ENCODE measurements around the gene CA14.
"Not testable (repeated sequence)": the region's sequence is repeated elsewhere in the genome, so short reads cannot be mapped to it uniquely, and the experiment has no call there.

Gene CA14

DNA sequence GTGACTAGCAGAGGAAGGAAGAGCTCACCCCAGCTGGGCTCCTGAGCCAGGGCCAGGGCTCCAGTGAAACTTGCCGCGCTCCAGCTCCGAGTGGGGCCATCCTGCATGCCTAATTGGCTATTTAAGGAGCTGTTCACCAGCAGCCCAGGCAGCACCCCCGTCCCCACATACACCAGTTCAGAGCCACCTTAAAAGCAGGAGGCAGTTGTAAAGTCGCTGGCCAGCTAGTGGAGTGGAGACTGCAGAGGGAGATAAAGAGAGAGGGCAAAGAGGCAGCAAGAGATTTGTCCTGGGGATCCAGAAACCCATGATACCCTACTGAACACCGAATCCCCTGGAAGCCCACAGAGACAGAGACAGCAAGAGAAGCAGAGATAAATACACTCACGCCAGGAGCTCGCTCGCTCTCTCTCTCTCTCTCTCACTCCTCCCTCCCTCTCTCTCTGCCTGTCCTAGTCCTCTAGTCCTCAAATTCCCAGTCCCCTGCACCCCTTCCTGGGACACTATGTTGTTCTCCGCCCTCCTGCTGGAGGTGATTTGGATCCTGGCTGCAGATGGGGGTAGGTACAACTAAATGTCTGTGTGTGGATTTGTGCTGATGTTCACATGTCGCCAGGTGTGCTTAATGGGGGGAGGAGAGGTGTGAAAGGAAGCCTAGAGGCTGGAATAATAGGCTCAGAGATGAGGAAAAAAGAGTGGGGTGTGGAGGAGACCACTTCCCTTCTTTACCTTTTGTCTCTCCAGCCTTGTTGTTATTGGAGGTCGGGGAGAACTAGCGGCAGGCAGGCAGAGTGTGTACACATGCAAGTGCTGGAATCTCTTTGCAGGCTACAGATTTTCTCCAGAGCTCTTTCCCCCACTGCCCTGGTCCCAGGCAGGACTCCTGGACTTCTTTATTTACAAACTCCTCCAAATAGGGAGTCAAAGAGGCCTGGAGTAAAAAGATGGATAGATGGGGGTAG is at the start of gene CA14:
CA14 (plus strand) TSS at position 151 of the 962 bp plus-strand sequence; CDS start at position 506, 355 bp downstream.
- no peak for DNase-seq

DNA sequence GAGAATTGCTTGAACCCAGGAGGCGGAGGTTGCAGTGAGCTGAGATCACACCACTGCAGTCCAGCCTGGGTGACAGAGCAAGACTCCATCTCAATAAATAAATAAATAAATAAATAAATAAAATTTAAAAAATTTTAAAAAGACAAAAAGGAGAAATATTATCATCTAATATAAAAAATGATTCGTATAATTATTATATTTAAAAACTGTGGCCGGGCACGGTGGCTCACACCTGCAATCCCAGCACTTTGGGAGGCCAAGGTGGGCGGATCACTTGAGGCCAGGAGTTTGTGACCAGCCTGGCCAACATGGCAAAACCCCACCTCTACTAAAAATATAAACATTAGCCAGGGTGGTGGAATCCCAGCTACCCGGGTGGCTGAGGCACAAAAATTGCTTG is 49.1 kb upstream of the CA14 start:
- DNase-seq = not testable (repeated sequence)

DNA sequence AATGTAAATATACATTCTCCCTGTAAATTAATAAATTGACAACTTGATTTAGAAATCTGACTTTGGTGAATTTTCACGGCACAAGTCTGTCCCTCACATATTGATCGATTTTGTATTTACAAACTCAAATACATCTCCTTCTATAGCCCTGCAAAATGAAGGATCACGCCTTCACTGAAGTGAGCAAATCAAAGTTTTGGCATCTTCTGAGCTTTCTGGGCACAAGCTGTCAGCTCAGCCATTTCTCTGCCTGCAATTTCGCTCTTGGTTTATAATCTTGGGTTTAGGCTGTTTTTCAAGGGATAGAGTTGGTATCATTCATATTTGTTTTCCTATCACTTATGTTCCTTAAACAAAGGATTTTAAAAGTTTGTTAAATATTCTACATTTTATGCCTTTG is 47.5 kb upstream of the CA14 start:
- no peak for DNase-seq

DNA sequence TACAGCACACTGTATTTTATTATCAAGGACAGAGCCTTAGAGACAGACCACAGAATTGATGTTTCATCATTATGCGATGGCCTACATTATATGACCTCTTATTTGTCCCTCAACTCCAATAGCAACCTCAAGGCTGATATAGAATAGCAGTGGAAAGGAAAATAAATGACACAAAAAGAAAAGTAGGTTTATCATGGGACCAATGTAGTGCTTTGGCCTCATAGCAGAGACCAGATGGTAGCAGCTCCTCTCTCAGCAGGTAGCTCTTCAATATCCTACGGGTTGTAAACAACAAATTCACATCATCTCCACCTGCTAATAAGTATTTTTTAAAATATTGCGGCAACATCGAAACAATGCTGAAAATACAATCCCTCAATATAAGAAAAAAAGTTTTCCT is 46.9 kb upstream of the CA14 start:
- no peak for DNase-seq

DNA sequence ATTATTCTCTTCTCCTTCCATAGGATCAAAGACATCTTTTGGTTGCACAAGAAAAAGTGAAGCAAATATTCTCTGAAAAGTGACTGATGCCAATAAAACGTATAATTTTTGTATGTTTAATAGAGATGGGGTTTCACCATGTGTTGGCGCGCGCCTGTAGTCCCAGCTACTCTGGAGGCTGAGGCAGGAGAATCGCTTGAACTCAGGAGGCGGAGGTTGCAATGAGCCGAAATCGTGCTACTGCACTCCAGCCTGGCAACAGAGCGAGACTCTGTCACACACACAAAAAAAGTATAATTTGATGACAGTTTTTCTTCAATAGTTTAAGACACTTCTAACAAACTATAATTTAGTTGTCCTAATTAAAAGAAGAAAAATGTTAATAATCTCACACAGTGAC is 45.5 kb upstream of the CA14 start:
- DNase-seq = no peak

DNA sequence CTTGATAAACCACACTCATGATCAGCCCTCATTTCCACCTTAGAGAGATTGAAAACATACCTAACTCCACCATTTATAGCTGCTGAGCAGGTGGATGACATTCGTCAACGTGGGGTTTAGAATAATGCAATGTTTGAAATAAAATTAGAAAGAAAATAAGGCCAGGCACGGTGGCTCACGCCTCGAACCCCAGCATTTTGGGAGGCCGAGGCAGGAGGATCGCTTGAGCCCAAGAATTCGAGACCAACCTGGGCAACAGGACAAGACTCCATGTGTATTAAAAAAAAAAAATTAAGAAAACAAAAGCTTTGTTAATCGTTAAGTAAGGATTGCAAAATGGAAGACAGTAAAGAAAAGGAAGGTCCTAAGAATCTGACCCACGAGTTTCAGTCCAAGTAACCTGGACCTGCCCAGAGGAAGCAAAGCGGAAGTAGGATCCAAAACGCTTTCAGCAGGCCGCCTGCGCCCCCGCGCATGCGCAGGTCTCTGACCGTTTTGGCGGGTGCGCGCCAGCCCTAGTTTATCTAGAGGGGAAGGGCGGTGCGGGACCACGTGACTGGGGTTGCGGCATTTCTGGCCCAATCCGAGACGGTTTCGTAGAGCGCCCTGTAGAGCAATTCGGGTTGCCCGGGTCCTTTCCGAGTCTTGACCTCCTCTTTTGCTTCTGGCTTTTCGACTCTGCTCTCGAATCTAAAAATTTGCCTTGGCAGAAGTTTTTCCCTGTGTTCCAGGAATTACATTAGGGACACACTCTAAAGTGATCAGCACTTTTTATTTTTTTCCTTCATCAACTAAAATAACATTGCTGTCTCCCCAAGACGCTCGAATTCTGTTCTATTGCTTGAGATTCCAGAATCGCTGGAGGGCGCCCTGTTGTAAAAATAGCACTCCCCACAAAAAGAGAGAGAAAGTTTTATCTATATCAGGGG is 44.1 kb upstream of the CA14 start:
- peak; percentile 81 for DNase-seq

DNA sequence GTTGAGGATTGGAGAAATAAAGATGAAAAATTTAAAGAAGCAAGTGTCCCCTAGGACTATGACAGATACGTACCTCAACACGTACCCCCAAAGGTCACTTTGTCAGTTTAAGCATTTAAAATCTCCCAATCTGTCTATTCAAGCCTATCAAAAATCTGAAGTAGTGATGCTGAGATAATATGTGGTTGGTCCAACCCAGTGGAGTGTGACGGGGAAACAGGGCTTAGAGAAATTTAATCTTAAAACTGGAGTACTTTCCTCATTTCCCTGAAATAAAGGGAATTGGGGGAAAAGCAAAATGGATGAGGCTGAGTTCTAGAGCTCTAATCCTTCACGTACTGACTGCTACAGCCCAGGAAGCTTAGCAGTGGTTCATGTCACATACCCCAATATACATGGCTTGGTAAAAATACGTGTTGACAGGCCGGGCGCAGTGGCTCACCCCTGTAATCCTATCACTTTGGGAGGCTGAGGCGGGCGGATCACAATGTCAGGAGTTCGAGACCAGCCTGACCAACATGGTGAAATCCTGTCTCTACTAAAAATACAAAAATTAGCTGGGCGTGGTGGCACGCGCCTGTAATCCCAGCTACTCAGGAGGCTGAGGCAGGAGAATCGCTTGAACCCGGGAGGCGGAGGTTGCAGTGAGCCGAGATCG is 43.3 kb upstream of the CA14 start:
- DNase-seq = not testable (repeated sequence)

DNA sequence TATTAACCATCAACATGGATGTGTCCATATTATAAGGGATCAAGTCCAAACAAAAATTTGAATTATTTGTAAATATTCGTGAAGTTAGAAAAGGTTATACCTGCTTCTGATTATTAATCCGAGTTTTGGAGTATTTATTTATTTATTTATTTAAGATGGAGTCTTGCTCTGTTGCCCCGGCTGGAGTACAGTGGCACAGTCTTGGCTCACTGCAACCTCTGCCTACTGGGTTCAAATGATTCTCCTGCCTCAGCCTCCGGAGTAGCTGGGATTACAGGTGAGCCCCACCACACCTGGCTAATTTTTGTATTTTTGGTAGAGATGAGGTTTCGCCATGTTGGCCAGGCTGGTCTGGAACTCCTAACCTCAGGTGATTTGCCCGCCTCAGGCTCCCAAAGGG is 41.7 kb upstream of the CA14 start:
- not testable (repeated sequence) for DNase-seq

DNA sequence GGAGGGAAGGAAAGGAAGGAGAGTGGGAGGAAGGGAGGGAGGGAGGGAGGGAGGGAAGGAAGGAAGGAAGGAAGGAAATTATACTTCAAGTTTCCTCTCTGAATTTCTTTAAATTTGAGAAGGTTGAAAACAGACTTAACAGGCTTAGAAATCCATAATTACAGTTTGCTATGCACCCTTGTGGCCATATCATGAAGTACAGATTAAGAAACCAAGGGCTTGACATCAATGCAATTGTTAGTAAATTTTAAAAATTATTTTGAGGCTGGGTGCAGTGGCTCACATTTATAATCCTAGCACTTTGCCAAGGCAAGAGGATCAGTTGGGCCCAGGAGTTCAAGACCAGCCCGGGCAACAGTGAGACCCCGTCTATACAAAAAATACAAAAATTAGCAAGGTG is 36.0 kb upstream of the CA14 start:
- DNase-seq = no peak

DNA sequence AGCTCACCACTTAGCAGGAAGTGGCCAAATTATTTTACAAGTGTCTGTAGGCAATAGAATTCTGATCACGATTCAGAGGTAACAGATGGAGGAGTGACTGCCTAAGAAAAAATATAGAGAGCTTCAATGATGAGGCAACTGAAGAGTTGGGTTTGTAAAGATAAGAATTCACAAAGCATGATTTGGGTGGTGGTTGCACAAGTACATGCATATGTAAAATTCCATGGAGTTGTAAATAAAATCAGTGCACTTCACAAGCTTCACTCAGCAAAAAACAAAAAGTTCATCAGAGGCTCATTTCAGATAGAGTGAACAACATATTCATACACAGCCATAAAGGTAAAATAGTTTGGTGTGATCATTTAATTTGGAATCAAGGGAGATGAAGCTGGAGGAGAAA is 32.6 kb upstream of the CA14 start:
- DNase-seq = no peak

DNA sequence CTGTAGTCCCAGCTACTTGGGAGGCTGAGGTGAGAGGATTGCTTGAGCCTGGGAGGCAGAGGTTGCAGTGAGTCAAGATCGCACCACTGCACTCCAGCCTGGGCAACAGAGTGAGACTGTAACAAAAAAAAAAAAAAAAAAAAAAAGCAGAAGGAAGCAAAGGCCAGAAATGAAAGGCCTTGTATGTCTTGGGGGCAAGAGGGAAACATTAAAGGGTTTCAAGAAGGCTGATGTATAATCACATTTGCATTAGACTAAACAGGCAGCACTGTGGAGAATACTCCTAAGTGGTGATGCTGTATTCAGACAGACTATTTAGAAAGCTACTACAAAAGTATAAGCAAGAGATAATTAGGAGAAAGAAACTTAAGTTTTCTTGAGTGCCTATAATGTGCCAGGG is 32.0 kb upstream of the CA14 start:
- DNase-seq = no peak

DNA sequence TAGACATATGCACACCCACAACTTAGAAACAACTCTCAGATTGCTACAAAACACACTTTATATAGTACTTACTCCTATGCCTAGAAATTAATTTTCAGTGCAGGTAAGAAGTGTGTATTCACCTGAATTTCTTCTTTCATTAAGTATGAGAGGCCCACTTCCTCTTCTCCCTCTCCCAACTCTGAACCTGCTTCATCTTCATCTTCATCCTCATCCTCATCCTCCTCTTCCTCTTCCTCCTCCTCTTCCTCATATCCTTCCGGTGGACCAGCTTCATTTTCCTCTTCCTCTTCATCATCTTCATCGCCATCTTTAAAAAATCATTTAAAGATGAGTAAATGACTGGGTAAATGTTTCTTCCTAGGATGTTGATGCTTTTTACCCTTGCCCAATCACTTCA is 31.1 kb upstream of the CA14 start:
- no peak for DNase-seq

DNA sequence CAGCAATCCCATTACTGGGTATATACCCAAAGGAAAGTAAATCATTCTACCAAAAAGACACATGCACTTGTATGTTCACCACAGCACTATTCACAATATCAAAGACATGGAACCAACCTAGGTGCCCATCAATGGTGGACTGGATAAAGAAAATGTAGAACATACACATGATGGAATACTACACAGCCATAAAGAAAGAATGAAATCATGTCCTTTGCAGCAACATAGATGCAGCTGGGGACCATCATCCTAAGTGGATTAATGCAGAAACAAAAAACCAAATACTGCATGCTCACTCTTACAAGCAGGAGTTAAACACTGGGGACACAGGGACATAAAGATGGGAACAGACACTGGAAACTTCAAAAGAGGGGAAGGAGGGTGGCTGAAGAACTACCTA is 30.3 kb upstream of the CA14 start:
- no peak for DNase-seq

DNA sequence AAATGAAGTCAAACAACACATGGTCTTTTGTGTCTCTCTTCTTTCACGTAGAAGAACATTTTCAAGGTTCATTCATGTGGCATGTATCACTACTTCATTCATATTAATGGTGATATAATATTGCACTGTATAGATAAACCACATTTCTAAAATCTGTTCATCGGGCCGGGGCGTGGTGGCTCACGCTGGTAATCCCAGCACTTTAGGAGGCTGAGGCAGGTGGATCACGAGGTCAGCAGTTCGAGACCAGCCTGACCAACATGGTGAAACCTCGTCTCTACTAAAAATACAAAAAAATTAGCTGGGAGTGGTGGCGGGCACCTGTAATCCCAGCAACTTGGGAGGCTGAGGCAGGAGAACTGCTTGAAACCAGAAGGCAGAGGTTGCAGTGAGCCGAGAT is 29.3 kb upstream of the CA14 start:
- not testable (repeated sequence) for DNase-seq

DNA sequence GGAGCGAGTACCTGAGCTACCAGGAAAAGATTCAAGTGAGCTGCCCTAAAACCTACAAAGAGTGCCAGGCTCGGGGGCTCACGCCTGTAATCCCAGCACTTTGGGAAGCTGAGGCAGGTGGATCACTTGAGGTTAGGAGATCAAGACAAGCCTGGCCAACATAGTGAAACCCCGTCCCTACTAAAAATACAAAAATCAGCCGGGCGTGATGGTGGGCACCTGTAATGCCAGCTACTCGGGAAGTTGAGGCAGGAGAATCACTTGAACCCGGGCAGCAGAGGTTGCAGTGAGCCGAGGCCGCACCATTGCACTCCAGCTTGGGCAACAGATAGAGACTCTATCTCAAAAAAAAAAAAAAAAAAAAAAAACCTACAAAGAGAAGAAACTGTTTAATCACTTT is 24.7 kb upstream of the CA14 start:
- not testable (repeated sequence) for DNase-seq

DNA sequence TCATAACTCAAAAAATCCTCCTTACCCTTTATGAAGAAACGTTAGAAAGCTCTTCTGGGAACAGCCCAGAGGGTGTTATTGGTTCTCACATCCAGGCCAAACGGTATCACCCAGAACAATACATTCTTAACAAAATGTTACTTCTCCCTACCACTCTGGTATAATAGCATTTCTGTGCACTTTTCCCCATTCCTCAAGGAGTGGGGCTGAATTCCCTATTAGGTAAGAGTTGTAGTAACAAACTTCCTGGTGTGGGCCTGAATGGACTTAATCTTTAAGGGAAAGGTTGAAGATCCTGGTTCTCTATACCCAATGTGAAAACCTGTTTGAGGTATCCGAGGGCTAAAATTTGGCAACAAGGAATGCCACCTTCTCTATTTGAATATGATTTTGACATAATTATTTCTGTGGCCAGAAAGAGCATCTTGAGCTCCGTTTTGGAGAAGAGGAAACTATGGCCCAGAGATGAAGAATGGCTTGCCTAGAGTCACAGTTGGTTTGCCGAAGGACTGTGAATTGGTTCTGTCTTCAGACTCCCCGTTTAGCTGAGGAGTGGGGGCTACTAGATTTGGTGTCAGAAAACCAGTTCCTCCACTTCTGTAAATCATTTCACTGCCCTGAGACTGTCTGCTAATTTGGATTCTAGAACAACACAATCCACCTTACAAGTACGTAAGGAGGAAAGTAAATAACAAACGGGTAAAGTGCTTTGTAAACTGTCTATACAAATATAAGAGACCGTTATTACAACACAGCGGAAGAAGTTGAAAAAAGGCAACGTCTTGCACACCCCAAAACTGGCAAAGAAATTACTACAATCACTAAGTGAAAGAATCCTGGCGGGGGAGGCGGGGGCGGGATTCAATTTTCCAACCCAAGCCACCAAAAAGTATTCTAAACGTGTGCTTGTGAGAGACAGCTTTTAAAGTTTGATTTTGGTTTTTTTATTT is 23.9 kb upstream of the CA14 start:
- DNase-seq = peak; percentile 66

DNA sequence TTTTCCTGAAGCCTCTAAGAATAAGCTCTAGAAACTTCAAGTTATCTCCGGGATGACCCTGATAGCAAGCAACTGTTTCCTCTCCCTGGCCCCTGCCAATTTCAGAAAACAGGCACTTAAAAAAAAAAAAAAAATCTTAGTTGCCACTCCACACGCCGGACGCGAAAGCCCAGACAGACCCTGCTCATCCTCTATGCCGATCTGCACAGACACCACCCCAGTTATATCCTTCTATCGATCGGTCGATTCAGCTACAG is 23.3 kb upstream of the CA14 start:
- no peak for DNase-seq

DNA sequence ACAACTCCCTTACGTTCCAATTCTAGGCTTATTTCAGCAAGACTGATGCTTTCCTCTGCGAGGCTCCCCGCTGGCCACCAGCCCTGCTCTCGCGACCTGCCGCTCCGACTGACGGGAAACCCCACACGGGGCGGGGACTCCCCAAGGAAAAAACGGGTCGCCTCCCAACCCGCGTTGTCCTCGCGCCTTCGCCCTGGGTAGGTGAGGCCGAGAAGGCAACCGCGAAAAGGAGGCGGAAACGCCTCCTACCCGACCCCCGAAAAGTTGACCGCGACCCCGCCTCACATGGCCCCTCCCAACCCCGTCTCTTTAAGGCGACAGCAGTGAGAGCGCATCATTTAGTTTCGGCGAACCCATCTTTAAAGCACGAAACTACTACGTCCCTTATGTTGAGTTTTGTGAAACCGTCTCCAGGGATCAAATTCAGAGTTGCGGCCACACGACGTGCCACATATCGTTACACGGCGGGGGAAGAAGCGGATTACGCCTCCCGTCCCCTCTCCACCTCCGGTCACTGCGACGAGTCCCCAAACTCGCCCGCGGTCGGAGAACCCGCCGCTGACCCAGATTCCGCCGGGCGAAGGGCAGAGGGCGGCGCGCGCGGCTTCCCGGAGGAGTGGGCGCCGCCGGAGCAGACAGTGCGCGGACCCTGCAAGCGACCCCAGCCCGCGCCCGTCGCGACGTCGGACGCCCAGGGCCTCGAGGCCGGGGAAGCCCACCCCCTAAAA is 22.8 kb upstream of the CA14 start:
- DNase-seq = peak; percentile 80

DNA sequence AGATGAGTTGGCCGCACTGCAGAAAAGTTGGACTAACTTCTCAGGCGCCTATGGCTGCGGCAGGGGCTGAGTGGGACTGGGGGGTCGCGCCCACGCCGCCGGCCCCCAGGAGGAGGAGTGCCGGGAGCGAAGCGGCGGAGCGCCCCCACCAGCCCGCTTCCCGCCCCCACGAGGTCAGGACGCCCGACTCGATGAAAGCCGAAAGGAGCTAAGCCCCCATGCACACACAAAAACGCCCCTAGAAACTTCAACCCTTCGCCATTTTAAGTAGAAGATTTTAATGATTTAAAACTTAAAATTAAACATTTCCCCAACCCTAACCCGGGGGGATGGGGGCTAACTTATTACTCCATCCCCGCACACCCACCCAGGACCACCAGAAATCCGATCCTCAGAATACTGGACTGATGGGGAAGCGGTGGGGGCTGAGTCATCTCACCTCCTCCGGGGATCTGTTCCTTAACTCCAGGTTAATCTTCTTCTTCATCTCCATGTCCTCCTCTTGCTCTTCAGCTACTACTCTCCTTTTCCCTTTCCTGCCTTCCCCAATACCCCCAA is 22.2 kb upstream of the CA14 start:
- DNase-seq = peak; percentile 23

DNA sequence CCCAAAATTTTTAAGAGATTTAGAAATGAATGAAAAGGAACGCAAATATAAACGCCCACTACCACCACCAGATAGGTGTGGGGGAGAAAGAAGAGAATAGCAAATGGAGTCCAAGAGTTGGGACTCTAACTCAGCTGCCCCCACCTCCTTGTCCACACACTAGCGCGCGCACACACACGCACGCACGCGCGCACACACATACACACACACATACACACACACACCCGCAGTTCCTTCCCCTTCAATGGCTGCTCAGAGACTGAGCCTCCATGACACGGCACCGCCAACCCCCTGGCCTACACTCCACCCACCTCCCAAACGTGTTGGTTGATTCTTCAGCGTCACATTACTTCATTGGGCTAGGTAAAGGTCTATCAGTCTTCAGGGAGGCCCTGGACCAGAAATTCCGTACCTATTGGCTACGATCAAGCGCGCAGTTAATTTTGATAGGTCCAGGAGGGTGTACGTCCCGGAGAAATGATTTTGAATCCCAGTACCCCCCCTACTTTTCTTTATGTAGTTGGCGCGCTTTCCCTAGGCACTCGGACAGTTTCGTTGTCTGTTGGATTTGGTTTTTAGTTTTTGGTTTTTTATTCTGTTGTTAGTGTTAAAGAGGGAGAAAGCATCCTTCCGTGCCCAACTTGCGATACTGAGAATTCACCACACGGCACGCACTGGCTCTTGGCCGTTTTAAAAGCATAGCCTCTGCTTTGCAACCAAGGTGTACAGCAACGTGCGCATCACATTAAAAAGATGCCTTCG is 21.5 kb upstream of the CA14 start, which contains the start of gene ANP32E:
ANP32E (minus strand) TSS at position 261 of the 762 bp plus-strand sequence. CDS start 326 bp downstream, outside the sequence.
- peak; percentile 88 for DNase-seq
